Testis (tissue), 3 donors: ENCODE results near the gene MAPK9. TPM values are rescaled to one million over a fixed set of nuclear protein-coding genes. Genes with fewer than 3 reads are reported as not detected.
"Not testable (repeated sequence)": the region's sequence is repeated elsewhere in the genome, so short reads cannot be mapped to it uniquely, and the experiment has no call there.

Experiments used
- DNase-seq: peaks from one replicate; pipeline ENCODE4 v3.0.0-alpha.2; 2019
- H3K27ac ChIP-seq, 2 donors: fragments of 200-600 bp; sonication (generic); one replicate each; pipeline ENCODE4 v1.5.1; 2019
- H3K27me3 ChIP-seq: fragments of 200-600 bp; sonication (generic); one replicate; pipeline ENCODE4 v1.5.1; 2019
- H3K36me3 ChIP-seq: fragments of 200-600 bp; sonication (generic); one replicate; pipeline ENCODE4 v1.5.1; 2017; ENCODE audit warnings: low read depth; ENCODE audit errors: missing control alignments
- H3K4me1 ChIP-seq: fragments of 200-600 bp; sonication (generic); one replicate; pipeline ENCODE4 v1.5.1; 2019
- H3K4me3 ChIP-seq, 2 donors: fragments of 200-600 bp; sonication (generic); one replicate each; pipeline ENCODE4 v1.5.1; 2017 to 2019
- H3K9me3 ChIP-seq: fragments of 200-600 bp; sonication (generic); one replicate; pipeline ENCODE4 v1.5.1; 2017
- POLR2A ChIP-seq: fragments of 450-650 bp; IDR thresholded peaks from one replicate; pipeline ENCODE4 v1.6.1; 2017; ENCODE audit warnings: antibody characterized with exemption, mild to moderate bottlenecking, moderate library complexity
- WGBS, 2 donors: methylation state at CpG; one replicate each; pipeline ENCODE4 v1.1.5; 2018; 5-methylcytosine and 5-hydroxymethylcytosine counted together
- intact Hi-C: fragments of 100-400 bp; cut with DNase I; formaldehyde crosslinking; loops from one replicate; pipeline ENCODE4 v1.15.1; 2023; ENCODE audit warnings: low total_unique reads
- polyA plus RNA-seq: library from polyadenylated mRNA; stranded (reverse); fragments of 350-450 nt; fragmentation: Illumina TruSeq; extraction: RNeasy Lipid Tissue Mini Kit (QIAGEN cat#74804); gene quantifications from one replicate; pipeline ENCODE4 v1.2.3, GENCODE V29; 2014; ENCODE audit warnings: low read depth, low replicate concordance; ENCODE audit not compliant: insufficient read depth
- total RNA-seq, 2 donors: library from RNA; depleted of rRNA; stranded (reverse); fragments of >200 nt; gene quantifications; one replicate each; pipeline ENCODE4 v1.2.3, GENCODE V29; 2016
- TF ChIP-seq, protein P1 (sequence below), 3 experiments: fragments of 450-650 bp in 2 of 3; fragments of 200-600 bp in 1 of 3; sonication (generic) in 1 of 3; IDR thresholded peaks; one replicate each; pipeline ENCODE4 v1.5.1; 2016 to 2019; ENCODE audit warnings: antibody characterized with exemption in 3 of 3, mild to moderate bottlenecking in 2 of 3, moderate library complexity in 1 of 3

MAPK9 gene
- total and polyA plus RNA-seq, 3 donors from 2014 or later, result 34.9 to 57.0 (median 54.3) TPM

DNA sequence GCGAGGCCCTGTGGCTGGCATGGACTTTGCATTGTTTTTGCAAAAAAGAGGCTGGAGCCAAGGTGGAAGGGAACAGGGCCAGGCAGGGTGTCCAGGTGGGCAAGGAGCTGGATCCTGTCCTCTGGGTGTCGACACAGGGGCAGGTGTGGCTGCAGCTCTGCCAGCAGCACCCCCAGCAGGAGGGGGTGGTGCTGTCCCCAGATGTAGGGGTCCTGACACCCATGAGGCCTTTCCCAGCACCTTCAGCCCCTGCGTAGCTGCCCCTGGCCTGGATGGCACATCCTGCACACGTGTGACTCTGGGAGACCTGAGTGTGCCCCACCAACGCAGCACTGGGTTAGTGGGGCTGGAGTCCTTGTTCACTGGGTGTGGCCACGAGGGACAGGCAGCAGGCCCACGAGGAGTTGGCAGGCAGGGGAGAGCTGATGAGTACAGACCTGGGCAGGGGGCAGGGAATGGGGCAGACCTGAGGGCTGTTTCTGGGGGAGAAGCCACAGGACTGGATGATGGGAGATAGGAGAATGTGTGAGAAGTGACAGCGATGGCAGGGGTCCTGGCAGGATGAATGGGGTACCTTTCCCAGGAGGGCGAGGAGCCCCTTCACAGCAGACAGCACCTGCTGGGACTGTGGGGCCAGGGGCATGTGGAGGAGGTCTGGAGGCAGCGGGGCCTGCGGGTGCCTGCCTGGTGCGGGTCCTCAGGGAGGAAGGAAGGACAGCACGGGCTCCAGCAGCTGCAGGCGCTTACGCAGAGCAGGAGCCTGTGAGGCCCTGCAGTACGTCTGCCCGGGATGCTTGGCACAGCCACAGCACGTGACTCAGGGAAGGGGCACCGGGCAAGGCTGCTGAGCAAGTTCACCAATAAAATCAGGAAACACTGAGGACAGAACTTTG, 79.3 kb downstream of the MAPK9 start:
- TF ChIP-seq, protein P1, sequence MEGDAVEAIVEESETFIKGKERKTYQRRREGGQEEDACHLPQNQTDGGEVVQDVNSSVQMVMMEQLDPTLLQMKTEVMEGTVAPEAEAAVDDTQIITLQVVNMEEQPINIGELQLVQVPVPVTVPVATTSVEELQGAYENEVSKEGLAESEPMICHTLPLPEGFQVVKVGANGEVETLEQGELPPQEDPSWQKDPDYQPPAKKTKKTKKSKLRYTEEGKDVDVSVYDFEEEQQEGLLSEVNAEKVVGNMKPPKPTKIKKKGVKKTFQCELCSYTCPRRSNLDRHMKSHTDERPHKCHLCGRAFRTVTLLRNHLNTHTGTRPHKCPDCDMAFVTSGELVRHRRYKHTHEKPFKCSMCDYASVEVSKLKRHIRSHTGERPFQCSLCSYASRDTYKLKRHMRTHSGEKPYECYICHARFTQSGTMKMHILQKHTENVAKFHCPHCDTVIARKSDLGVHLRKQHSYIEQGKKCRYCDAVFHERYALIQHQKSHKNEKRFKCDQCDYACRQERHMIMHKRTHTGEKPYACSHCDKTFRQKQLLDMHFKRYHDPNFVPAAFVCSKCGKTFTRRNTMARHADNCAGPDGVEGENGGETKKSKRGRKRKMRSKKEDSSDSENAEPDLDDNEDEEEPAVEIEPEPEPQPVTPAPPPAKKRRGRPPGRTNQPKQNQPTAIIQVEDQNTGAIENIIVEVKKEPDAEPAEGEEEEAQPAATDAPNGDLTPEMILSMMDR (IDR thresholded peaks at IDR 0.05), result no peak
- TF ChIP-seq POLR2A, result no peak
- no peaks in the 10 kb centered on the region for H3K27me3 ChIP-seq
- H3K4me3 ChIP-seq, result no peak overlapping the region
- H3K36me3 ChIP-seq, result no peaks in the 10 kb centered on the region
- DNase-seq, result no peak
- H3K9me3 ChIP-seq, result no peaks in the 10 kb centered on the region
- peaks cover 4% of the 10 kb centered on the region for H3K4me1 ChIP-seq
- intact Hi-C loops, result no loop called here
- WGBS, 2 donors, result 57 to 63% methylated on average over 11 to 19 of the region's 19 CpGs
- no peak overlapping the region for H3K27ac ChIP-seq

DNA sequence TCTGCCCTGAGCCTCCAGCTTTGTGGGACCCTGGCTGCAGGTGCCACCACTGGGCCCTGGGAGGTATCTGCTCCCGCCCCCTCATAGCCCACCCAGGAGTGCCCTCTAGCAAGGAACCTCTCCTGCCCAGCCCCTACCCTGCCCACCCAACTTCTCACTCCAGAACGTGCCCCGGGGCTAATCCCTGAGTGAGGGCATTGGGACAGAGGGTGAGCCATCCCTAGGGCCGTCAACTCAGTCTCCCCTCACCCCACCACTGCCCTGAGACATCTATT, 80.2 kb downstream of the MAPK9 start:
- no peak for DNase-seq
- H3K27me3 ChIP-seq, result no peaks in the 10 kb centered on the region
- TF ChIP-seq POLR2A, result no peak
- TF ChIP-seq, protein P1 (IDR thresholded peaks at IDR 0.05), result no peak
- WGBS, 2 donors, result 100% methylated on average over 1 to 4 of the region's 4 CpGs
- intact Hi-C loops, result no loop called here
- H3K36me3 ChIP-seq, result no peaks in the 10 kb centered on the region
- H3K27ac ChIP-seq, result no peak overlapping the region
- H3K4me1 ChIP-seq, result peaks cover 4% of the 10 kb centered on the region
- H3K9me3 ChIP-seq, result no peaks in the 10 kb centered on the region
- no peak overlapping the region for H3K4me3 ChIP-seq

DNA sequence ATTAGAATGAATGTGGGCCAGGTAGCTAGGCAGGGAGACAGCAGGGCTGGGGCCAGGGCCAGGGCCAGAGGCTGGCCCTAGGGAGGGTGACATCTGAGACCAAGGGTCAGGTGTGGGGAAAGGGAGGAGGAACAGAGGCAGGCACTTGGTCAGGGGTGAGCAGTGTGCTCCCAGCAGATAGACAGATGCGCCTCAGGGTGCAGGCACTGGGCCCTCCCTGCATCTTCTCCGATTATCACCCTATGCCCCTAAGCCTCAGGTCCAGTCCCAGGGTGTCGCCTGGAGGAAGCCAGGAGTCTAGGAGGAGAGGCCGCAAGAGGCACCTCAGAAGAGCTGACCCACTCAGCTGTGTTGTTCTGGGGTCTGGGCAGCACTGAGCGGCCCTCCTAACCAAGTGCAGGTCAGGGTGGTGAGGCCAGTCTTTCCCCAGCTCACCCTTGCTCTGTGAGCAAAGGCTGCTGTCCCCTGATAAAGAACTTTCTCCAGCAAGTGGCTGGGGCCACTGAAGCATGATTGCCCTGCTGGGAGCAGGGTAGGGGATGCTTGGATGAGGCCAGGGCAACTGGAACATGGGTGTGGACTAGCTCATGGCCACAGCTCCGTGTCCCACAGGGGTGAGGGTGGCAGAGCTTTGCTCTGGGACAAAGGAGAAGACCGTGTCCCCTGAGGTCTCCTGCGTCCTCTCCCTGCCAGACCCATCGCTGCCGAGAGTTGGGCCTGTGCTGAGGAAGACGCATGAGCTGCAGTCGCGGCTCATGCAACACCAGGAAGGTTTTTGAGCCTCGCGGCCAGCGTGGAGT, 80.7 kb downstream of the MAPK9 start:
- no peak for DNase-seq
- intact Hi-C loops, result no loop called here
- WGBS, 2 donors, result 85 to 89% methylated on average over 16 of the region's 16 CpGs

DNA sequence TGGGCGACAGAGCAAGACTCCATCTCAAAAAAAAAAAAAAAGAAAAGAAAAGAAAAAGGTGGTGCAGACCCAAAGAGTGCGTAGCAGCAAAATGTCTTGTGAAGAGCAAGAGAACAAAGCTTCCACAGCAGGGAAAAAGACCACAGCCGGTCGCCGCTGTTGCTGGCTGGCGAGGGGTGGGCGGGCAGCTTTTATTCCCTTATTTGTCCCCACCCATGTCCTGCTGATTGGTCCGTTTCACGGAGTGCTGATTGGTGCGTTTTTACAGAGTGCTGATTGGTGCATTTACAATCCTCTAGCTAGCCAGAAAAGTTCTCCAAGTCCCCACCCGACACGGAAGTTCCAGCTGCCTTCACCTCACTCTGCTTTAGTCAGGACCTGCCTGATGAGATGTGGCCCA, 81.8 kb downstream of the MAPK9 start:
- WGBS, 2 donors, result 53 to 71% methylated on average over 12 of the region's 12 CpGs
- H3K9me3 ChIP-seq, H3K4me1 ChIP-seq, H3K27me3 ChIP-seq, H3K36me3 ChIP-seq, intact Hi-C loops, H3K27ac ChIP-seq: not testable (repeated sequence)
- H3K4me3 ChIP-seq, result peak overlapping the region in 1 of 2 donors; percentile 31
- DNase-seq, result peak; percentile 72

More for the DNA sequence above, 80.7 kb downstream of the MAPK9 start:
- Histone ChIP-seq H3K27me3 (no peaks in the 10 kb centered on the region), H3K4me3 (no peak overlapping the region), H3K27ac (no peak overlapping the region), H3K4me1 (peaks cover 4% of the 10 kb centered on the region), H3K9me3 (no peaks in the 10 kb centered on the region), H3K36me3 (no peaks in the 10 kb centered on the region)
- TF ChIP-seq, protein P1 (IDR thresholded peaks at IDR 0.05), result no peak
- TF ChIP-seq POLR2A, result no peak

DNA sequence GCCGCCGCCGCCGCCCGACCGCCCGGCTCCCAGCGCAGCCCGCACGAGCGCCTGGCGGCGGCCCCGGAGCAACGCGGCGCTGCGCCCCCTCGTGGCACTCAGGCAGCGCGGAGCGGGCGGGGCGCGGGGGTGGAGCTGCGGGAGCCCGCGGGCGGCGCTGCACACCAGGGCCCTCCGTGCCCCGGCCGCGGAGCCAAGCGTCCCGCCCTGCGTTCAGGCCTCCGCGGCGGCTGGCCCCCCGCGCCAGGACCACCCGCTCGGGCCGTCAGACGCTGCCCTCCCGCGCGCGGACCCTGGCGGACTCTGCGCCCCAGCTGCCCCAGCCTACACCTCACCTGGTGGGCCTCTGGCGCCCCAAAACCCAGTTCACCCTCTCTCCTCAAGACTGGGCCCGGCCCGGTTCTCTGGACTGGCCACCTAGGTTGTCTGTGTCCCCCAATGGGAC, 82.7 kb downstream of the MAPK9 start, which contains the start of gene RASGEF1C:
Gene RASGEF1C (minus strand): TSS at position 75 of the 445 bp plus-strand sequence. CDS start 71,159 bp downstream, outside the sequence.
- H3K27me3 ChIP-seq, result no peaks in the 10 kb centered on the region
- no peak for TF ChIP-seq POLR2A
- TF ChIP-seq, protein P1 (IDR thresholded peaks at IDR 0.05), result peak in 2 of 3 experiments; percentile 14 to 63

More for the DNA sequence above, 82.7 kb downstream of the MAPK9 start, which contains the start of gene RASGEF1C:
- H3K27ac ChIP-seq, result no peak within 1 kb of the TSS
- no peaks in the 10 kb centered on the region for H3K9me3 ChIP-seq
- peaks cover 4% of the 10 kb centered on the region for H3K4me1 ChIP-seq
- intact Hi-C loops, result loop anchor here (5.0 kb wide), 1 partner anchor 397 kb away; no protein-coding TSS in a partner anchor
- no peaks in the 10 kb centered on the region for H3K36me3 ChIP-seq
- DNase-seq, result peak; percentile 60
- 1 to 15% methylated on average over 8 to 32 of the region's 55 CpGs for WGBS, 2 donors
- peak within 1 kb of the TSS; percentile 31 to 32 for H3K4me3 ChIP-seq
